Endothelial cell of umbilical vein (primary cell): ENCODE results near the gene TMEM229B. TPM values are rescaled to one million over a fixed set of nuclear protein-coding genes. Genes with fewer than 3 reads are reported as not detected.

Experiments used
- BruUV-seq: library from RNA; stranded (reverse); fragments of 400-500 nt; replicated peaks from 2 replicates; lab custom pipeline; 2021; lab: Mats Ljungman, UMichigan
- CTCF ChIA-PET: fragments of 300-600, 350-600 bp; sonication (Branson Sonifier 250); formaldehyde crosslinking; loops from one replicate; lab custom pipeline; 2021; ENCODE audit warnings: antibody characterized with exemption, inconsistent platforms; lab: Charles Lee
- POLR2A ChIA-PET: fragments of 300-600, 350-600 bp; sonication (Branson Sonifier 250); formaldehyde crosslinking; loops from one replicate; lab custom pipeline; 2021; ENCODE audit warnings: antibody characterized with exemption, inconsistent platforms; lab: Charles Lee
- DNase-seq: peaks from one replicate; pipeline ENCODE4 v3.0.0-alpha.2; 2011; ENCODE audit warnings: low read depth, low spot score
- FAIRE-seq: peaks from 2 replicates; lab custom pipeline; 2011; peaks lifted over from hg19 to GRCh38; lab: Jason Lieb, UNC
- H2AFZ ChIP-seq: 2 replicates; pipeline ENCODE4 v1.6.0; 2012; ENCODE audit warnings: low read depth, low read length, control low read depth, inconsistent platforms
- H3K27ac ChIP-seq: 2 replicates; pipeline ENCODE4 v1.5.1; 2011; ENCODE audit warnings: low read depth, mild to moderate bottlenecking, control low read depth, low read length, moderate library complexity; ENCODE audit not compliant: insufficient read depth
- H3K27me3 ChIP-seq, 2 experiments: 2 replicates each; pipeline versions ENCODE4 v1.6.0 to v1.6.1; 2011; ENCODE audit warnings: low read length in 2 of 2, mixed read lengths in 1 of 2; ENCODE audit not compliant: control insufficient read depth in 2 of 2, insufficient read depth in 2 of 2
- H3K36me3 ChIP-seq, 2 experiments: 2 replicates in 1 of 2; 3 replicates in 1 of 2; pipeline ENCODE4 v1.5.1; 2011; ENCODE audit warnings: low read length in 2 of 2, mild to moderate bottlenecking in 1 of 2, moderate library complexity in 1 of 2; ENCODE audit not compliant: control insufficient read depth in 2 of 2, insufficient read depth in 2 of 2; ENCODE audit errors: extremely low read depth in 1 of 2
- H3K4me1 ChIP-seq: 3 replicates; pipeline ENCODE4 v1.5.1; 2011; ENCODE audit warnings: mild to moderate bottlenecking, low read length; ENCODE audit not compliant: control insufficient read depth, insufficient read depth; ENCODE audit errors: extremely low read depth
- H3K4me2 ChIP-seq: 2 replicates; pipeline ENCODE4 v1.6.1; 2011; ENCODE audit warnings: low read length, control low read depth, mixed read lengths; ENCODE audit not compliant: insufficient read depth
- H3K4me3 ChIP-seq, 3 experiments: fragments of 200-600 bp in 1 of 3; sonication (generic), shearing (Covaris generic) in 1 of 3; replicated peaks in 1 of 3; 2 replicates each; pipeline ENCODE4 v1.5.1; 2011 to 2016; ENCODE audit warnings: control low read depth in 3 of 3, low read length in 3 of 3, mild to moderate bottlenecking in 2 of 3, inconsistent platforms in 1 of 3, low read depth in 1 of 3, moderate library complexity in 1 of 3; ENCODE audit not compliant: insufficient read depth in 1 of 3
- H3K79me2 ChIP-seq: 2 replicates; pipeline ENCODE4 v1.6.0; 2012; ENCODE audit warnings: low read length, inconsistent platforms; ENCODE audit not compliant: control insufficient read depth, insufficient read depth
- H3K9ac ChIP-seq: replicated peaks from 2 replicates; pipeline ENCODE3; 2011; ENCODE audit warnings: low read length, control low read depth; ENCODE audit not compliant: insufficient read depth; ENCODE audit errors: extremely low read depth
- H3K9me1 ChIP-seq: replicated peaks from 3 replicates; pipeline ENCODE4 v1.6.0; 2011; ENCODE audit warnings: mild to moderate bottlenecking, low read length; ENCODE audit not compliant: control insufficient read depth, insufficient read depth; ENCODE audit errors: extremely low read depth
- H3K9me3 ChIP-seq: replicated peaks from 2 replicates; pipeline ENCODE4 v1.5.1; 2012; ENCODE audit warnings: low read length, inconsistent platforms; ENCODE audit not compliant: control insufficient read depth, insufficient read depth
- H4K20me1 ChIP-seq: replicated peaks from 2 replicates; pipeline ENCODE3; 2011; ENCODE audit warnings: mild to moderate bottlenecking, low read length; ENCODE audit not compliant: control insufficient read depth, insufficient read depth; ENCODE audit errors: extremely low read depth
- EZH2 ChIP-seq: IDR thresholded peaks from 2 replicates; pipeline ENCODE4 v1.6.1; 2012; ENCODE audit warnings: borderline replicate concordance, low read depth, mild to moderate bottlenecking, moderate library complexity, low read length, inconsistent platforms; ENCODE audit not compliant: severe bottlenecking
- FOS ChIP-seq: IDR thresholded peaks from 2 replicates; pipeline ENCODE4 v1.6.1; 2011; ENCODE audit warnings: mild to moderate bottlenecking, low read length, moderate library complexity, borderline replicate concordance; ENCODE audit not compliant: insufficient read depth
- GATA2 ChIP-seq: IDR thresholded peaks from 2 replicates; pipeline ENCODE4 v1.7.0; 2011; ENCODE audit warnings: low read depth, mild to moderate bottlenecking, moderate library complexity, mixed read lengths, low read length; ENCODE audit not compliant: insufficient read length, insufficient read depth
- JUN ChIP-seq: IDR thresholded peaks from 2 replicates; pipeline ENCODE4 v1.6.1; 2011; ENCODE audit warnings: borderline replicate concordance, low read depth; ENCODE audit not compliant: insufficient read length, insufficient read depth
- MYC ChIP-seq: IDR thresholded peaks from one replicate; pipeline ENCODE4 v1.6.1; 2011; ENCODE audit warnings: mild to moderate bottlenecking, low read depth, low read length
- POLR2A ChIP-seq: IDR thresholded peaks from 2 replicates; pipeline ENCODE4 v1.6.1; 2012; ENCODE audit warnings: low read depth, mild to moderate bottlenecking, control low read depth, low read length
- POLR2AphosphoS5 ChIP-seq: IDR thresholded peaks from 2 replicates; pipeline ENCODE4 v1.6.1; 2012; ENCODE audit warnings: low read depth, mild to moderate bottlenecking, control low read depth, low read length, moderate library complexity; ENCODE audit not compliant: insufficient read depth
- dilution Hi-C: fragments of 300-500 bp; cut with MboI; formaldehyde crosslinking; loops from one replicate; pipeline ENCODE4 v1.15.0; 2019; ENCODE audit warnings: low sequenced_read_pairs; ENCODE audit not compliant: extremely low pct_ligation_motif_present
- intact Hi-C: fragments of 100-400 bp; cut with micrococcal nuclease; formaldehyde crosslinking; loops from one replicate; pipeline ENCODE4 v1.10.0; 2022
- polyA plus RNA-seq, 4 experiments: library from polyadenylated mRNA; depleted of rRNA in 3 of 4; stranded (reverse) in 3 of 4; unstranded in 1 of 4; fragments of >200 nt; gene quantifications; 2 replicates each; pipeline versions ENCODE4 v1.2.1 to v1.2.3, GENCODE V29; 2011 to 2012; ENCODE audit warnings: missing spikeins in 1 of 4
- total RNA-seq: library from RNA; stranded (reverse); gene quantifications from 2 replicates; pipeline ENCODE4 v1.2.3, GENCODE V29; 2021
- TF ChIP-seq, protein P1 (sequence below), 2 donors: IDR thresholded peaks; 1 replicate in 1 of 2; 2 replicates in 1 of 2; pipeline ENCODE4 v1.5.1; 2011; ENCODE audit warnings: low read length in 2 of 2, mild to moderate bottlenecking in 2 of 2, moderate library complexity in 2 of 2, control low read depth in 1 of 2, inconsistent platforms in 1 of 2, low read depth in 1 of 2; ENCODE audit not compliant: insufficient read depth in 1 of 2; ENCODE audit errors: extremely low read depth in 1 of 2
- TF ChIP-seq, protein P2 (sequence below): IDR thresholded peaks from 2 replicates; pipeline ENCODE4 v1.6.1; 2011; ENCODE audit not compliant: insufficient read depth, insufficient read length

Gene TMEM229B
- total and polyA plus RNA-seq, 2 donors (not counting 3 experiments of a cell fraction or from before 2014, with no cell fraction given) = 0.03 TPM; not detected in 1

DNA sequence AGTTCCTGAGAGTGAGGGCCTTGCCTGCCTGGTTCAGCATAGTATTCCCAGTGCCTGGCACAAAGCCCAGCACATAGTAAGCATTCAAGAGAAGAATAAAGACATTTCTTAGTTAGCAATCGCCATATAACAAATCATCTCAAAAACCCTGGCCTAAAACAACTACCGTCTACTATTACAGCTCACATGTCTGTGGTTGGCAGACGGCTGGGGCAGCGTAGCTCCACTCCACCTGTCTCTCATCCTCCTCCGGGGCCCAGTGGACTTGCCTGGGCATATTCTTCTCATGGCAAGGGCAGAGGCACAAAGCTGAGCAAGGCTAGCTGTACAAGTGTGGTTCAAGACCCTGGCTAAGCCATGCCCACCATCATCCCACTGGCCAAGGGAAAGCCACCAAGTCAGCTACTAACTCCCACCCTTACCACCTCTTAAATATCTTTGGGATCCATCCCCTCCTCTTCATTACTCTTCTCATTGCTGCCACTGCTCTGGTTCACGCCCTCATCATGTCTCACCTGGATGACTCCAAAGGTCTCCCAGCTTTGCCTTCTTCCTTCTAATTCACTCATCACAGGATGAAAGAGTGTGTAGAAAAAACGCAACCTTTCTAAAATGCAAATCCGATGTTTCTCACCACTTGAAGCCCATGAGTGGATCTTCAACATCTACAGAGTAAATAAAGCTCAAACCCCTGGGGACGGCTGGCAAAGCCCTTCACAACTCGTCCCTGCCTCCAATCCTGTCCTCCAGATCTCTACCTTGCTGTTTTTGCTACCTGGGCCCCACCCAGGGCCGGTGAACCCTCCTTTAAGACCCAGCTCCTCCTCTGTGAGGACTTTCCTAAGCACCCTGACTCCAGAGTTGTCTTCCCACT is 10.4 kb downstream of the TMEM229B start:
- Histone ChIP-seq H3K27ac (no peak overlapping the region), H3K4me2 (no peak overlapping the region), H3K9me1 (no peaks in the 10 kb centered on the region), H2AFZ (no peak overlapping the region), H3K79me2 (no peaks in the 10 kb centered on the region), H3K36me3 (no peaks in the 10 kb centered on the region), H3K9ac (no peak overlapping the region), H3K27me3 (no peaks in the 10 kb centered on the region), H3K9me3 (no peaks in the 10 kb centered on the region), H4K20me1 (no peaks in the 10 kb centered on the region), H3K4me1 (no peaks in the 10 kb centered on the region), H3K4me3 (no peak overlapping the region)
- CTCF ChIA-PET = interaction anchor here (0.6 to 1.6 kb wide), 3 partner anchors 14 to 1118 kb away, joined by 3 read pairs; no protein-coding TSS in a partner anchor
- BruUV-seq = no TSS peak
- dilution Hi-C loops (no loop called here), intact Hi-C loops (no loop called here)
- DNase-seq (no peak), FAIRE-seq (no peak)
- POLR2A ChIA-PET = no interaction called here
- TF ChIP-seq GATA2 (no peak), MYC (no peak), POLR2A (no peak), EZH2 (no peak), POLR2AphosphoS5 (no peak), JUN (no peak), FOS (no peak)
- TF ChIP-seq, protein P1, sequence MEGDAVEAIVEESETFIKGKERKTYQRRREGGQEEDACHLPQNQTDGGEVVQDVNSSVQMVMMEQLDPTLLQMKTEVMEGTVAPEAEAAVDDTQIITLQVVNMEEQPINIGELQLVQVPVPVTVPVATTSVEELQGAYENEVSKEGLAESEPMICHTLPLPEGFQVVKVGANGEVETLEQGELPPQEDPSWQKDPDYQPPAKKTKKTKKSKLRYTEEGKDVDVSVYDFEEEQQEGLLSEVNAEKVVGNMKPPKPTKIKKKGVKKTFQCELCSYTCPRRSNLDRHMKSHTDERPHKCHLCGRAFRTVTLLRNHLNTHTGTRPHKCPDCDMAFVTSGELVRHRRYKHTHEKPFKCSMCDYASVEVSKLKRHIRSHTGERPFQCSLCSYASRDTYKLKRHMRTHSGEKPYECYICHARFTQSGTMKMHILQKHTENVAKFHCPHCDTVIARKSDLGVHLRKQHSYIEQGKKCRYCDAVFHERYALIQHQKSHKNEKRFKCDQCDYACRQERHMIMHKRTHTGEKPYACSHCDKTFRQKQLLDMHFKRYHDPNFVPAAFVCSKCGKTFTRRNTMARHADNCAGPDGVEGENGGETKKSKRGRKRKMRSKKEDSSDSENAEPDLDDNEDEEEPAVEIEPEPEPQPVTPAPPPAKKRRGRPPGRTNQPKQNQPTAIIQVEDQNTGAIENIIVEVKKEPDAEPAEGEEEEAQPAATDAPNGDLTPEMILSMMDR (IDR thresholded peaks at IDR 0.05; ENCODE audit: extremely low read depth in 1 of 2, insufficient read depth in 1 of 2, low read depth in 1 of 2, low read length in 2 of 2) = no peak
- TF ChIP-seq, protein P2, sequence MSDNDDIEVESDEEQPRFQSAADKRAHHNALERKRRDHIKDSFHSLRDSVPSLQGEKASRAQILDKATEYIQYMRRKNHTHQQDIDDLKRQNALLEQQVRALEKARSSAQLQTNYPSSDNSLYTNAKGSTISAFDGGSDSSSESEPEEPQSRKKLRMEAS = no peak
